ENCODE measurements around the gene CFTR.

Gene CFTR

GRCh38 chr7:117470777-117471176 lies 9.0 kb upstream of the CFTR start:
- H3K27ac ChIP-seq (ENCODE audit: low read depth, low read length), result no peak overlapping the region

DNA sequence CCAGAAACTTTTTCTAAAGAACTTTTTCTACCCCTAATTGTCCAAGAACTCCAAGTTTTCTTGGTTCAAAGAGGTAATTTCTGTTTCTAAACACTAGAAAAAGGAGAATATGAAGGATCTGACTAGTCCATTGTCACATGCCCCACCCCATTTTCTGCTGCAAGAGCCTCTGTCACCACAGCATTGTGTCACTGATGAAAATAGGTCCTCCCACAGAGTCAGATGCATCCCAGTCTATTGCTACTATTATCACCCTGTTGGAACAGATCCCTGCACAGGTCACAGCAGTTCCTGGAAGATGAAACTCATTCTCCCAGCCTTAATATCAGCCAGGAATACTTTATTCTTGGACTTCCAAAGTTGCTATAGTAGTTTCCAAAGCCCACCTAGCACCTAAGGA lies 7.5 kb upstream of the CFTR start:
- Histone ChIP-seq H3K27ac (ENCODE audit: low read depth, low read length) (no peak overlapping the region), H3K9me3 (ENCODE audit: control insufficient read depth in 5 of 5, low read length in 5 of 5) (no peaks in the 10 kb centered on the region), H3K36me3 (ENCODE audit: control insufficient read depth in 5 of 5, insufficient read depth in 5 of 5, low read length in 5 of 5) (no peaks in the 10 kb centered on the region), H3K4me1 (ENCODE audit: control insufficient read depth in 5 of 5, insufficient read depth in 5 of 5, low read length in 5 of 5) (peaks cover 0 to 15% (median 0%) of the 10 kb centered on the region in 5 donors), H3K4me3 (ENCODE audit: low read depth in 1 of 5, low read length in 5 of 5) (no peak overlapping the region), H3K9ac (ENCODE audit: low read length in 5 of 5) (no peak overlapping the region), H3K27me3 (ENCODE audit: control insufficient read depth in 5 of 5, insufficient read depth in 4 of 5, low read length in 5 of 5) (no peaks in the 10 kb centered on the region)

More at GRCh38 chr7:117470777-117471176, 9.0 kb upstream of the CFTR start:
- Histone ChIP-seq H3K4me1 (ENCODE audit: control insufficient read depth in 5 of 5, insufficient read depth in 5 of 5, low read length in 5 of 5) (peaks cover 0 to 15% (median 0%) of the 10 kb centered on the region in 5 donors), H3K36me3 (ENCODE audit: control insufficient read depth in 5 of 5, insufficient read depth in 5 of 5, low read length in 5 of 5) (no peaks in the 10 kb centered on the region), H3K9me3 (ENCODE audit: control insufficient read depth in 5 of 5, low read length in 5 of 5) (no peaks in the 10 kb centered on the region), H3K9ac (ENCODE audit: low read length in 5 of 5) (no peak overlapping the region), H3K27me3 (ENCODE audit: control insufficient read depth in 5 of 5, insufficient read depth in 4 of 5, low read length in 5 of 5) (no peaks in the 10 kb centered on the region), H3K4me3 (ENCODE audit: low read depth in 1 of 5, low read length in 5 of 5) (no peak overlapping the region)

- no peak overlapping the region for H3K9ac ChIP-seq (ENCODE audit: low read length in 5 of 5)
- peaks cover 0 to 16% (median 10%) of the 10 kb centered on the region in 5 donors for H3K27me3 ChIP-seq (ENCODE audit: control insufficient read depth in 5 of 5, insufficient read depth in 4 of 5, low read length in 5 of 5)
- no peak overlapping the region for H3K4me3 ChIP-seq (ENCODE audit: low read depth in 1 of 5, low read length in 5 of 5)
- peaks cover 0 to 17% (median 9%) of the 10 kb centered on the region in 5 donors for H3K4me1 ChIP-seq (ENCODE audit: control insufficient read depth in 5 of 5, insufficient read depth in 5 of 5, low read length in 5 of 5)
- no peaks in the 10 kb centered on the region for H3K9me3 ChIP-seq (ENCODE audit: control insufficient read depth in 5 of 5, low read length in 5 of 5)
- no peaks in the 10 kb centered on the region for H3K36me3 ChIP-seq (ENCODE audit: control insufficient read depth in 5 of 5, insufficient read depth in 5 of 5, low read length in 5 of 5)
- no peak overlapping the region for H3K27ac ChIP-seq (ENCODE audit: low read depth, low read length)
These were observed 3.1 kb upstream of the CFTR start for GRCh38 chr7:117476557-117477215.

- Histone ChIP-seq H3K27me3 (ENCODE audit: control insufficient read depth in 5 of 5, insufficient read depth in 4 of 5, low read length in 5 of 5) (peaks cover 3 to 16% (median 10%) of the 10 kb centered on the region in 5 donors), H3K9ac (ENCODE audit: low read length in 5 of 5) (peak overlapping the region in 1 of 5 donors; percentile 19), H3K4me3 (ENCODE audit: low read depth in 1 of 5, low read length in 5 of 5) (peak overlapping the region in 3 of 5 donors; percentile 56 to 61 (median 59)), H3K9me3 (ENCODE audit: control insufficient read depth in 5 of 5, low read length in 5 of 5) (no peaks in the 10 kb centered on the region), H3K4me1 (ENCODE audit: control insufficient read depth in 5 of 5, insufficient read depth in 5 of 5, low read length in 5 of 5) (peaks cover 0 to 16% (median 9%) of the 10 kb centered on the region in 5 donors), H3K27ac (ENCODE audit: low read depth, low read length) (no peak overlapping the region), H3K36me3 (ENCODE audit: control insufficient read depth in 5 of 5, insufficient read depth in 5 of 5, low read length in 5 of 5) (no peaks in the 10 kb centered on the region)
These were observed 995 bp upstream of the CFTR start for GRCh38 chr7:117478836-117479224.

- Histone ChIP-seq H3K27me3 (ENCODE audit: control insufficient read depth in 5 of 5, insufficient read depth in 4 of 5, low read length in 5 of 5) (peaks cover 3 to 16% (median 10%) of the 10 kb centered on the region in 5 donors), H3K4me1 (ENCODE audit: control insufficient read depth in 5 of 5, insufficient read depth in 5 of 5, low read length in 5 of 5) (peaks cover 0 to 16% (median 9%) of the 10 kb centered on the region in 5 donors), H3K4me3 (ENCODE audit: low read depth in 1 of 5, low read length in 5 of 5) (peak overlapping the region; percentile 39 to 59 (median 56)), H3K9me3 (ENCODE audit: control insufficient read depth in 5 of 5, low read length in 5 of 5) (no peaks in the 10 kb centered on the region), H3K27ac (ENCODE audit: low read depth, low read length) (no peak overlapping the region), H3K36me3 (ENCODE audit: control insufficient read depth in 5 of 5, insufficient read depth in 5 of 5, low read length in 5 of 5) (no peaks in the 10 kb centered on the region), H3K9ac (ENCODE audit: low read length in 5 of 5) (no peak overlapping the region)
These were observed 184 bp downstream of the CFTR start for GRCh38 chr7:117480055-117480362.

- H3K27ac ChIP-seq (ENCODE audit: low read depth, low read length), result no peak overlapping the region
- peaks cover 3 to 16% (median 10%) of the 10 kb centered on the region in 5 donors for H3K27me3 ChIP-seq (ENCODE audit: control insufficient read depth in 5 of 5, insufficient read depth in 4 of 5, low read length in 5 of 5)
- H3K4me1 ChIP-seq (ENCODE audit: control insufficient read depth in 5 of 5, insufficient read depth in 5 of 5, low read length in 5 of 5), result peaks cover 0 to 16% (median 9%) of the 10 kb centered on the region in 5 donors
- no peak overlapping the region for H3K4me3 ChIP-seq (ENCODE audit: low read depth in 1 of 5, low read length in 5 of 5)
- no peaks in the 10 kb centered on the region for H3K36me3 ChIP-seq (ENCODE audit: control insufficient read depth in 5 of 5, insufficient read depth in 5 of 5, low read length in 5 of 5)
- H3K9me3 ChIP-seq (ENCODE audit: control insufficient read depth in 5 of 5, low read length in 5 of 5), result no peaks in the 10 kb centered on the region
- no peak overlapping the region for H3K9ac ChIP-seq (ENCODE audit: low read length in 5 of 5)
These were observed 1.2 kb downstream of the CFTR start for GRCh38 chr7:117480978-117481377.

DNA sequence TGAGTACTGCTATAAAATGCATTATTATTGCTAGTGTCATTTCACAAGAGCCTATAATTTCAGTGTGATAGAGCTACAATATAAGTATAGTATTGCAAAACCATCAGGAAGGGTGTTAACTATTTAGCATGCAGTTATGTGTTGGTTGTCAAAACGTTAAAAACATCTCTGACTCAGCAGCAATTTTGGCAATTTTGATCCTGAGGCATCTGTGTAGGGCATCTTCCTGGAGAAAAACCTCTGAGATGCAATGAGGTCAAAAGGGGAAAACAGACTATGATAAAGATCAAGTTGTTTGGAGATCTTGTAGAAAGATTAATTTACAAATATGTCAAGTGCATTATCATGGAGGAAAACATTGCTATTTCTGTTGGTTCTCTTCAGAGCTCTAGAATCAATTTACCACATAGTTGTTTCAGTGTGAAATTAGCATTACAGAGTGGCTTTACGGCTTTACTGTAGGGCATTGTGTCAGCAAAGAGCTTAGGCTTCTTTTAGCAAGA lies 5.3 kb downstream of the CFTR start:
- Histone ChIP-seq H3K27ac (ENCODE audit: low read depth, low read length) (no peak overlapping the region), H3K9me3 (ENCODE audit: control insufficient read depth in 5 of 5, low read length in 5 of 5) (no peaks in the 10 kb centered on the region), H3K36me3 (ENCODE audit: control insufficient read depth in 5 of 5, insufficient read depth in 5 of 5, low read length in 5 of 5) (no peaks in the 10 kb centered on the region), H3K9ac (ENCODE audit: low read length in 5 of 5) (no peak overlapping the region), H3K4me1 (ENCODE audit: control insufficient read depth in 5 of 5, insufficient read depth in 5 of 5, low read length in 5 of 5) (peaks cover 0 to 2% (median 0%) of the 10 kb centered on the region in 5 donors), H3K4me3 (ENCODE audit: low read depth in 1 of 5, low read length in 5 of 5) (no peak overlapping the region), H3K27me3 (ENCODE audit: control insufficient read depth in 5 of 5, insufficient read depth in 4 of 5, low read length in 5 of 5) (peaks cover 0 to 4% (median under 1%) of the 10 kb centered on the region in 5 donors)

DNA sequence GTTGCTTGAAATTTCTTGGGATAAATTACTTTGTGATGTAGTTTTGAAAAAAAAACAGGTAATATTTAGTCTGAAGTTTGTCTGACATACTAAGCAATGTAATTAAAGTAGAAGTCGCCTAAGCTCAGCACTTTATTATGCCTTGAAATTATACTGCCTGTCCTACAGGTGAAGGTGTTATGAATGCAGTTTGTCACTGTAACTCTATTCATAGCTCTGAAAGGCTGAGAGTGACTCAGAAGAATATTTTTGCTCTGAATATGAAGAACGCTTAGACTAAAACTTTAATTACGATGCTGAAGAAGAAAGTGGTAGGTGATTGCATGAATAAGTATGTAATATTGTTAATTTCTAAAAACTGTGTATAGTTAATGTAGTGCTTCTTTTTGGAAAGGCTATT lies 9.2 kb downstream of the CFTR start:
- no peaks in the 10 kb centered on the region for H3K4me1 ChIP-seq (ENCODE audit: control insufficient read depth in 5 of 5, insufficient read depth in 5 of 5, low read length in 5 of 5)
- H3K9me3 ChIP-seq (ENCODE audit: control insufficient read depth in 5 of 5, low read length in 5 of 5), result no peaks in the 10 kb centered on the region
- H3K27ac ChIP-seq (ENCODE audit: low read depth, low read length), result no peak overlapping the region
- H3K36me3 ChIP-seq (ENCODE audit: control insufficient read depth in 5 of 5, insufficient read depth in 5 of 5, low read length in 5 of 5), result no peaks in the 10 kb centered on the region
- H3K4me3 ChIP-seq (ENCODE audit: low read depth in 1 of 5, low read length in 5 of 5), result no peak overlapping the region
- no peaks in the 10 kb centered on the region for H3K27me3 ChIP-seq (ENCODE audit: control insufficient read depth in 5 of 5, insufficient read depth in 4 of 5, low read length in 5 of 5)
- H3K9ac ChIP-seq (ENCODE audit: low read length in 5 of 5), result no peak overlapping the region

DNA sequence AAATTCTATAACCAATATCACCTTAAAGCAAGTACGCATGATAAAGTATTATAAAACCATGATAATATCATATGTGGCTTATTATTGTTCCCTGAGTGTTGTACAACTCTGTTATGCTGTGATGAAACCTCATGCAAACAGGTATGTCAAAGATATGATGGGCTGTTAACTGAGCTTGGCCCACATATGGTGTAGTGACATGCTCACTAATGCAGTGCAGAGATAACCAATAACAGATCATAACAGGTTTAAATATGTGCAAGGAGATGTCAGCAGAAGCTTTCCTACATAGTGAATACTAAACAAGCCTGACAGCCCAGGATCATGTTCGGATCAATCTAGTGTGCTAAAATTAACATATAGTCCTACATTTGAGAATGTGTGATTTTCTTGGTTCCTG lies 9.6 kb downstream of the CFTR start:
- no peak overlapping the region for H3K9ac ChIP-seq (ENCODE audit: low read length in 5 of 5)
- no peak overlapping the region for H3K4me3 ChIP-seq (ENCODE audit: low read depth in 1 of 5, low read length in 5 of 5)
- no peaks in the 10 kb centered on the region for H3K9me3 ChIP-seq (ENCODE audit: control insufficient read depth in 5 of 5, low read length in 5 of 5)
- no peaks in the 10 kb centered on the region for H3K27me3 ChIP-seq (ENCODE audit: control insufficient read depth in 5 of 5, insufficient read depth in 4 of 5, low read length in 5 of 5)
- no peaks in the 10 kb centered on the region for H3K4me1 ChIP-seq (ENCODE audit: control insufficient read depth in 5 of 5, insufficient read depth in 5 of 5, low read length in 5 of 5)
- no peak overlapping the region for H3K27ac ChIP-seq (ENCODE audit: low read depth, low read length)
- H3K36me3 ChIP-seq (ENCODE audit: control insufficient read depth in 5 of 5, insufficient read depth in 5 of 5, low read length in 5 of 5), result no peaks in the 10 kb centered on the region

- Histone ChIP-seq H3K36me3 (ENCODE audit: control insufficient read depth in 5 of 5, insufficient read depth in 5 of 5, low read length in 5 of 5) (no peaks in the 10 kb centered on the region), H3K27me3 (ENCODE audit: control insufficient read depth in 5 of 5, insufficient read depth in 4 of 5, low read length in 5 of 5) (no peaks in the 10 kb centered on the region), H3K9ac (ENCODE audit: low read length in 5 of 5) (no peak overlapping the region), H3K9me3 (ENCODE audit: control insufficient read depth in 5 of 5, low read length in 5 of 5) (no peaks in the 10 kb centered on the region), H3K4me1 (ENCODE audit: control insufficient read depth in 5 of 5, insufficient read depth in 5 of 5, low read length in 5 of 5) (no peaks in the 10 kb centered on the region), H3K4me3 (ENCODE audit: low read depth in 1 of 5, low read length in 5 of 5) (no peak overlapping the region), H3K27ac (ENCODE audit: low read depth, low read length) (no peak overlapping the region)
These were observed 10.1 kb downstream of the CFTR start for GRCh38 chr7:117489911-117490310.

Data from subcutaneous abdominal adipose tissue (tissue), 5 donors.